Measurements from ENCODE around the gene MIF4GD. TPM values are rescaled to one million over a fixed set of nuclear protein-coding genes. Genes with fewer than 3 reads are reported as not detected.
A peak's percentile ranks its signal among the peaks of the same experiment; 100 is the strongest.

MIF4GD gene
- total and polyA plus RNA-seq, 9 of the 15 experiments (the other 6 are each of a cell fraction or from before 2014, with no cell fraction given), result 11.8 to 63.8 (median 28.1) TPM

- peak; percentile 68; the same call in 1 of the 2 replicates for TF ChIP-seq FOXP4 (CRISPR knock-in tag; IDR thresholded peaks at IDR 0.05; ENCODE audit: borderline replicate concordance)
- no peak for TF ChIP-seq ASH1L (IDR thresholded peaks at IDR 0.05; ENCODE audit: borderline replicate concordance, low read depth, partially characterized antibody)
- TF ChIP-seq ZFP36 (IDR thresholded peaks at IDR 0.05; ENCODE audit: low read depth, low read length, partially characterized antibody), result no peak
- peak; percentile 65; the same call in 1 of the 2 replicates for TF ChIP-seq ZBTB7A (IDR thresholded peaks at IDR 0.05; ENCODE audit: borderline replicate concordance, control insufficient read depth, low read depth, low read length)
- peak; percentile 65; the same call in 1 of the 2 replicates for TF ChIP-seq ZNF511 (CRISPR knock-in tag; IDR thresholded peaks at IDR 0.05)
- TF ChIP-seq XRCC5 (IDR thresholded peaks at IDR 0.05; ENCODE audit: low read depth, low read length), result no peak
- TF ChIP-seq PHB2 (IDR thresholded peaks at IDR 0.05; ENCODE audit: low read depth), result no peak
- no peak; the same call in none of the 2 replicates for TF ChIP-seq VEZF1 (CRISPR knock-in tag; IDR thresholded peaks at IDR 0.05)
- TF ChIP-seq RBM15 (IDR thresholded peaks at IDR 0.05; ENCODE audit: insufficient read depth, low read length), result no peak
- TF ChIP-seq, protein P1, sequence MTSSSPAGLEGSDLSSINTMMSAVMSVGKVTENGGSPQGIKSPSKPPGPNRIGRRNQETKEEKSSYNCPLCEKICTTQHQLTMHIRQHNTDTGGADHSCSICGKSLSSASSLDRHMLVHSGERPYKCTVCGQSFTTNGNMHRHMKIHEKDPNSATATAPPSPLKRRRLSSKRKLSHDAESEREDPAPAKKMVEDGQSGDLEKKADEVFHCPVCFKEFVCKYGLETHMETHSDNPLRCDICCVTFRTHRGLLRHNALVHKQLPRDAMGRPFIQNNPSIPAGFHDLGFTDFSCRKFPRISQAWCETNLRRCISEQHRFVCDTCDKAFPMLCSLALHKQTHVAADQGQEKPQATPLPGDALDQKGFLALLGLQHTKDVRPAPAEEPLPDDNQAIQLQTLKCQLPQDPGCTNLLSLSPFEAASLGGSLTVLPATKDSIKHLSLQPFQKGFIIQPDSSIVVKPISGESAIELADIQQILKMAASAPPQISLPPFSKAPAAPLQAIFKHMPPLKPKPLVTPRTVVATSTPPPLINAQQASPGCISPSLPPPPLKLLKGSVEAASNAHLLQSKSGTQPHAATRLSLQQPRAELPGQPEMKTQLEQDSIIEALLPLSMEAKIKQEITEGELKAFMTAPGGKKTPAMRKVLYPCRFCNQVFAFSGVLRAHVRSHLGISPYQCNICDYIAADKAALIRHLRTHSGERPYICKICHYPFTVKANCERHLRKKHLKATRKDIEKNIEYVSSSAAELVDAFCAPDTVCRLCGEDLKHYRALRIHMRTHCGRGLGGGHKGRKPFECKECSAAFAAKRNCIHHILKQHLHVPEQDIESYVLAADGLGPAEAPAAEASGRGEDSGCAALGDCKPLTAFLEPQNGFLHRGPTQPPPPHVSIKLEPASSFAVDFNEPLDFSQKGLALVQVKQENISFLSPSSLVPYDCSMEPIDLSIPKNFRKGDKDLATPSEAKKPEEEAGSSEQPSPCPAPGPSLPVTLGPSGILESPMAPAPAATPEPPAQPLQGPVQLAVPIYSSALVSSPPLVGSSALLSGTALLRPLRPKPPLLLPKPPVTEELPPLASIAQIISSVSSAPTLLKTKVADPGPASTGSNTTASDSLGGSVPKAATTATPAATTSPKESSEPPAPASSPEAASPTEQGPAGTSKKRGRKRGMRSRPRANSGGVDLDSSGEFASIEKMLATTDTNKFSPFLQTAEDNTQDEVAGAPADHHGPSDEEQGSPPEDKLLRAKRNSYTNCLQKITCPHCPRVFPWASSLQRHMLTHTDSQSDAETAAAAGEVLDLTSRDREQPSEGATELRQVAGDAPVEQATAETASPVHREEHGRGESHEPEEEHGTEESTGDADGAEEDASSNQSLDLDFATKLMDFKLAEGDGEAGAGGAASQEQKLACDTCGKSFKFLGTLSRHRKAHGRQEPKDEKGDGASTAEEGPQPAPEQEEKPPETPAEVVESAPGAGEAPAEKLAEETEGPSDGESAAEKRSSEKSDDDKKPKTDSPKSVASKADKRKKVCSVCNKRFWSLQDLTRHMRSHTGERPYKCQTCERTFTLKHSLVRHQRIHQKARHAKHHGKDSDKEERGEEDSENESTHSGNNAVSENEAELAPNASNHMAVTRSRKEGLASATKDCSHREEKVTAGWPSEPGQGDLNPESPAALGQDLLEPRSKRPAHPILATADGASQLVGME (CRISPR knock-in tag; IDR thresholded peaks at IDR 0.05), result peak; percentile 45; the same call in 1 of the 2 replicates
- no peak; the same call in 1 of the 2 replicates for TF ChIP-seq ZNF384 (IDR thresholded peaks at IDR 0.05; ENCODE audit: low read depth, low read length)
Measured at GRCh38 chr17:75271233-75271954, 363 bp upstream of the MIF4GD start (continued).

All from K562 (cell line).